Stimulated activated CD4-positive, alpha-beta T cell treated with anti-CD3 and anti-CD28 coated beads, Interleukin-1b, Interleukin-23, amount 100 ng/mL, for 4 hours (primary cell): Measurements from ENCODE around the gene ECD.
A peak's percentile ranks its signal among the peaks of the same experiment; 100 is the strongest.

Experiments
- DNase-seq, 2 donors: peaks; one replicate each; pipeline ENCODE4 v3.0.0-alpha.2; 2020; ENCODE audit warnings: low read depth in 2 of 2

Gene ECD

GRCh38 chr10:73167783-73168464 lies at the start of gene ECD, which contains the start of gene FAM149B1:
Gene ECD, minus strand, starts transcription at chr10:73168008. Its CDS starts 4,071 bp downstream, at chr10:73163937.
Gene FAM149B1, plus strand, starts transcription at chr10:73168119. Its CDS starts 221 bp downstream, at chr10:73168340.
- peak; percentile 81 to 87 for DNase-seq

DNA sequence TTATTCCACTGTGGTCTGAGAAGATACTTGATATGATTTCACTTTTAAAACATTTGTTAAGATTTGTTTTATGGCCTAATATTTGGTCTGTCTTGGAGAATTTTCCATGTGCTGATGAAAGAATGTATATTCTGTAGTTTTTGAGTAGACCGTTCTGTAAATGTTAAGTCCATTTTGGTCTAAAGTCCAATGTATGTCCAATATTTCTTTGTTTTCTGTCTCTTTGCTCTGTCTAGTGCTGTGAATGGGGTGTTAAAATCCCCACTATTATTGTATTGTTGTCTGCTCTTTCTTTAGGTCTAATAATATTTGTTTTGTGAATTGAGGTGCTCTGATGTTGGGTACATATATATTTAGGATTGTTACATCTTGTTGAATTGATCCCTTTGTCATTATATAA lies 47.9 kb upstream of the ECD start:
- no peak for DNase-seq

- no peak for DNase-seq
Measured at GRCh38 chr10:73211106-73211811, 43.5 kb upstream of the ECD start.

DNA sequence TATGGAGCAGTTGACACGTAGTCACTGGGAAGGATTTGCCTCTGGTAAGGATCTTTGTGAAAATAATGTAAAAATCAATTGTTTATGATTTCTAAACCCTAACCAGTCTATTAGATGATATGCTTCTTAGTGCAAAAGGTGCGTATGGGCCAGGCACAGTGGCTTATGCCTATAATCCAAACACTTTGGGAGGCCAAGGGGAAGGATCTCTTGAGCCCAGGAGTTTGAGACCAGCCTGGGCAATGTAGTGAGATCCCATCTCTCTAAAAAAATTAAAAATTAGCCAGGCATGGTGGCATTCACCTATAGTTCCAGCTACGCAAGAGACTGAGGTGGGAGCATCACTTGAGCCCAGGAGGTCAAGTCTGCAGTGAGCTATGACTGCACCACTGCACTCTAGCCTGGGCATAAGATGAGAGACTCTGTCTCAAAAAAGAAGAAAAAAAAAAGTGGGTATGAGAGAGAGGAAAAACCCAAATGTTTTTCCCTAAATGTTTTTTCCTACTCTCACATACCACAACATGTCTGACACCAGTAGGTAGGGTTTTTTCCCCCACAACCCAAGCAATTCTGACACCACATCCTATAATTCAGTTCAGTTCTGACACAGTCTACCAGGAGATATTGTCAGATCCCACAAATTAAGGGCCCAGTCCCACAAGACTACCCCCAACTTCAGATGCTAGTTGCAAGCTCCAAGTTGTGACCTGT lies 42.7 kb upstream of the ECD start:
- no peak for DNase-seq

DNA sequence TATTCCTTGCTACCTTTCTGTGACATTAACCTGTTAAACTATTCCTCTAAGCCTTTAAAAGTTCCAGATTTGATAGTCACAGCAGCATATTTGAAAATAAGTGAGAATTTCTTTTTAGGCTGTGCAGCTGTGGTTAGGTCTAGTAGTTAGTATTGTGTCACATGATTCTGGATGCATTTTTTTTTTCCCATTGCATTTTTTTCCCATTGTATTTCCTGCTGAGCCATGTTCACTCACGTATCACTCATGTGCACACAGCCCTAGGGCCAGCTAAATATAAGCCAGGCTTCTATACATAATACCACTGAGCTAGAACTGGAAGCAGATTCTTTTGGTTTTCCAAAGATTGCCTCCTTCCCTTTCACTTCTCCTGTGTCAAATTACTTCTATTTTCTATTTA lies 41.9 kb upstream of the ECD start:
- no peak for DNase-seq

DNA sequence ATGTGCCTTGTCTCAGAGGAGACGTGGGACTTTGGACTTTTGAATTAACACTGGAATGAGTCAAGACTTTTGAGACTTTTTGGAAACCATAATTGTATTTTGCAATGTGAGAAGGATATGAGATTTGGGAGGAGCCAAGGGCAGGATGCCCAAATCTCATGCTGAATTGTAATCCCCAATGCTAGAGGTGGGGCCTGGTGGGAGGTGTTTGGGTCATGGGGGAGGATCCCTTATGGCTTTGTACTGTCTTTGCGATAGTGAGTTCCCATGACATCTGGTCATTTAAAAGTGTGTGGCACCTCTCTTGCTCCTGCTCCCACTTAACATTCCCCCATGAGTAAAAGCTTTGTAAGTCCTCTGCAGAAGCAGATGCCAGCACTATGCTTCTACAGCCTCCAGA lies 40.1 kb upstream of the ECD start:
- DNase-seq = no peak

DNA sequence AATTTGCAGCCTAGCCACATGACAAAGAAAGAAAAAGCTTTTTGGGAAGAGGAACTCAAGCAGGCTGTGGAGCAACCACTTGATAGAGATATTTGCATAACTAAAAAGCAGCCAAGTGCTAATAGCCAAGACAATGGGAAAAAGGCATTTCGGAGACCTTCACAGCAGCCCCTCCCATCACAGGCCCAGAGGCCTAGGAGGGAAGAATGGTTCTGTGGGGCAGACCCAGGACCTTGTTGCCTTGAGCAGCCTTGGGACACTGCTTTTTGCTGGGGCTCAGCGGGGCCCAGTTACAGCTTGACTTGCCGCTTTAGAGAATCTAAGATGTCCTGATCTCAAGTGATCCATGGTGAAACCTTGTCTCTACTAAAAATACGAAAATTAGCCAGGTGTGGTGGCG lies 38.6 kb upstream of the ECD start:
- DNase-seq = no peak

GRCh38 chr10:73205890-73206289 lies 38.1 kb upstream of the ECD start:
- DNase-seq = no peak

DNA sequence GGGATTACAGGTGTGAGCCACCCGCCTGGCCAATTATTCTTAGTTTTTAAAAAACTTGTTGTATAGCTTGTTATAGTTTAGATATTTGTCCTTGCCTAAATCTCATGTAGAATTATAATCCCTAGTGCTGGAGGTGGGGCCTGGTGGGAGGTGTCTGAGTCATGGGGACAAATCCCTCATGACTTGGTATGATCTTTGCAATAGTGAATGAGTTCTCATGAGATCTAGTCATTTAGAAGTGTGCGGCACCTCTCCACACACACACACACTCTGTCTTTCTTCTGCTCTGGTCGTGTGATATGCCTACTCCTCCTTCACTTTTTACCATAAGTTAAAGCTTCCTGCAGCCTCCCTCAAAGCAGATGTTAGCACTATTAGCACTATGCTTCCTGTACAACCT lies 37.3 kb upstream of the ECD start:
- DNase-seq = no peak

DNA sequence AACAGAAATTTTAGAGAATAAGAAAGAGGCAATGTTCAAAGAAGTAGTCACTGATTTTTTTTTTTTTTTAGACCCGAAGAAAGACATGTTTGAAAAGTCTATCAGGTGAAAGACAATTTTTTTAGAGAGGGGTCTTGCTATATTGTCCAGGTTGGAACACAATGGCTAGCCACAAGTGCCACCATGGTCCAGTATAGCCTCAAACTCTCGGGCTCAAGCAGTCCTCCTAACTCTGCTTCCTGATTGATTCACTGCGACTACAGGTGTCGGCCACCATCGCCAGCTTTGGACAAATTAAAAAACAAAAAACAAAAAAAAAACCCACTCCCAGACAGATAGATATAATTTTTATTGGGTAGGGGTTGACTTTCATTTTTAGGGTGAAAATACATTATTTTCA lies 22.4 kb upstream of the ECD start:
- no peak for DNase-seq

DNA sequence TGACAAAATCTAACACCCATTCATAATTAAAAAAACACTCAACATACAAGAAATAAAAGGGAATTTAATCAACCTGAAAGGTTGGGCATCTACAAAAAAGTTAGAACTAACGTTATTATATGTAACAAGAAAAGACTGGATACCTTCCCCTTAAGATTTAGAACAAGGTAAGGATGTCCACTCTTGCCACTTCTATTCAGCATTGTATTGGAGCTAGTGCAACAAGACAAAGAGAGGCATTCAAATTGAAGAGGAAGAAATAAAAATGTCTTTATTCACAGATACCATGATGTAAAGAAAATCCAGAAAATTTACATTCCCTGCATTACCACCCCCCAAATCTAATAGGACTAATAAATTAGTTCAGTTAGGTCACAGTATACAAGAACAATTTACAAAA lies 18.5 kb upstream of the ECD start:
- no peak for DNase-seq

DNA sequence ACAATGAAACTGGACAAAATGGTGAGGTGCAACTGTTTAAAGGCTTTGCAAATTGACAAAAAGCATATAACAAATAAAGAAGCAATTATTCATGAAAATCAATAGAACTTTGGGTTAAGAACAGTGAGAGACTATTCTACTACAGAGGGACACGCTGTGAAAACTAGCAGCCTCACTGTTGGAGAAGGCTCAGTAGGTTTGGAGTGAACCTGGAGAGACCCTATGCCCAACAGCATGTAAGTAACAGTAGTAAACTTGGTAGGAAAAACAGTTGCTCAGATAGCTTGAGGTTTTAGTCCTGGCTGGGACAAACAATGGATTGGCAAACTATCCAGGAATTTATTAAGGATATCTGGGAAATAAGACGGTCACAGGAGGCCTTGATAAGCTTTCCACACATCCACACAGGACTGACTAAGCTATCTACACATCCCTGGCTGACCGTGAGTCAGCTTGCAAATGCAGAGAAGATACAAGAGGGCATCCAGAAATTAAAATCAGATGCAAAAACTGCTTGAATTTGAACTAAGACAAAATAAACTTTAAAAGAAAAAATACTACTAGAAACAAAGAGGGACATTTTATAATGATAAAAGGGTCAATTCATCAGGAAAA lies 16.0 kb upstream of the ECD start:
- no peak for DNase-seq

- no peak for DNase-seq
Measured at GRCh38 chr10:73182568-73182967, 14.8 kb upstream of the ECD start.

GRCh38 chr10:73174148-73174925 lies 6.5 kb upstream of the ECD start:
- DNase-seq = no peak

DNA sequence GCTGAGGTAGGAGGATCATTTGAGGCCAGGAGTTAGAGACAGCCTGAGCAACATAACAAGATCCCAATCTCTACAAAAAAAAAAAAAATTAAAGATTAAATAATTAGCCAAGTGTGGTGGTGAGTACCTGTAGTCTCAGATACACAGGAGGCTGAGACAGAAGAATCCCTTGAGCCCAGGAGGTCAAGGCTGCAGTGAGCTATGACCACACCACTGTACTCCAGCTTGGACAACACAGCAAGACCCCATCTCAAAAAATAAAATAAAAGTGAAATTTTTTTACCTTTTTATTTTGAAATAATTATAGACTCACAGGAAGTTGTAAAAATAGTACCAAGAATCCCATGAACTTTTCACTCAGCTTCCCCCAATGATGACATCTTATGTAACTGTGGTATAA lies 5.1 kb upstream of the ECD start:
- DNase-seq = no peak

- DNase-seq = no peak
Measured at GRCh38 chr10:73169320-73169719, 1.5 kb upstream of the ECD start.

- DNase-seq = no peak
Measured at GRCh38 chr10:73168465-73168803, 626 bp upstream of the ECD start.

DNA sequence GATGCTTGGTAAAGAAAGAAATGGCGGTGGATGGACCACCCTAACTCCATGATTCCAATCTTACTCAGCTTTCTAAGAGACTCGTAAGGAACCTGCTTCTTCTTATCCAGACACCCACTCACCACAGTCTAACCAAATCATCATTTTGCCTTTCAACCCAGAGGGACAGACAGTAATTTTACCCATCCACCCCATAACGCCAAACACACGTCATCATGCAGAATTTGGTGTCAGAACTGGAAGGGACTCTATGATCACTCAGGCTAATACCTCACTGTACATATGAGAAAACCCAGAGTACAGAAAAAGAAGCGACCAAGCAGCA lies 388 bp downstream of the ECD start:
- peak in 1 of 2 donors; percentile 3 for DNase-seq

- no peak for DNase-seq
Measured at GRCh38 chr10:73166972-73167371, 836 bp downstream of the ECD start.

DNA sequence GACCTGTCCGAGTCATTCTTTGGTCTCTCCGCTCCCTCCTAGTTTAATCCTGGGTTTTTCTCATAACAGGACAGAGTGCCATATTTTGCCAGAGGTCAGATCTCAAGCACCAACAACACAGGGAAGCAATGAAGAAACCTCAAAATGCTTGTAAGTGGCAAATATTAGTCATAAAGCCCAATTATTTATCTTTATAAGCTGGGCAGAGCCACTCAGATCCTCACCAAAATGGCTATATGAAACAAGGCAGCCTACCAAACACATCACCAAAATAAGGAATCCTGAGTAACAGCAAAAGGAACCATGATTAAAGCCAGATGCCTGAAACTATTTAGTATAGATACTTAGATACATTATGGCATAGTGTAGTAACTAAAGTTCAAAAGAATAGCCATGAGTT lies 4.7 kb downstream of the ECD start:
- no peak for DNase-seq

GRCh38 chr10:73161662-73162061 lies 6.1 kb downstream of the ECD start:
- DNase-seq = no peak

- DNase-seq = no peak
Measured at GRCh38 chr10:73161079-73161478, 6.7 kb downstream of the ECD start.
